Dendritic cell treated with granulocyte-macrophage colony-stimulating factor and Interleukin-4, amounts not matched to agents 40 ng/mL and 50 ng/mL, for 4 days (primary cell): ENCODE results near the gene SMYD4.
"Not testable (repeated sequence)": the region's sequence is repeated elsewhere in the genome, so short reads cannot be mapped to it uniquely, and the experiment has no call there.

Experiments
- H3K27ac Mint-ChIP-seq: one replicate; pipeline ENCODE4 v1.8.0; 2022; ENCODE audit warnings: mild to moderate bottlenecking, mixed read lengths
- H3K27me3 Mint-ChIP-seq: one replicate; pipeline ENCODE4 v1.8.0; 2022; ENCODE audit warnings: mild to moderate bottlenecking, mixed read lengths
- H3K36me3 Mint-ChIP-seq: one replicate; pipeline ENCODE4 v1.8.0; 2022; ENCODE audit warnings: low read depth, mixed read lengths
- H3K4me1 Mint-ChIP-seq: one replicate; pipeline ENCODE4 v1.8.0; 2022; ENCODE audit warnings: low read depth, mixed read lengths
- H3K4me3 Mint-ChIP-seq: one replicate; pipeline ENCODE4 v1.8.0; 2022; ENCODE audit warnings: mild to moderate bottlenecking, moderate library complexity, mixed read lengths
- H3K9me3 Mint-ChIP-seq: one replicate; pipeline ENCODE4 v1.8.0; 2022; ENCODE audit warnings: mixed read lengths
- intact Hi-C: fragments of 100-400 bp; cut with micrococcal nuclease; formaldehyde crosslinking; loops from one replicate; pipeline ENCODE4 v1.15.0; 2022

Gene SMYD4

DNA sequence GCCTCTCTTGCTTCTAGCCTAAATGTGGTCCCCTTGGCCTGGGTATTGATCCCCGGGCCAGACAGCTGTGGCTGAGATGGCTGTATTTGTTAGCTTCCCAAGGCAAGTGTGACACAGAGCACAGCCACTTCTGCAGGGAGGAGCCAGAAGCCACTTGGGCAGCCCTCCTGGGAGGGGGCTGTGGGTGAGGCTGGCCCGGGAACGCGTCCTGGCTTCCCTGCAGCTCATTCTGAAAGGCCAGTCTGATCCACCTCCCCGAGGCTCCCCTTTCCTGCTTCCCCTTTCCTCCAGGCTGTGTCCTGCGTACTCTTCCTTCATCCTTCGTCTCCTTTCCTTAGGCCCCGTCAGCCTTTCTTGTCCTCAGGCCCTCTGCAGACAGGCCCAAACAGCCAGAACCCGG is 79.1 kb downstream of the SMYD4 start:
- peak overlapping the region; percentile 9 for H3K4me3 Mint-ChIP-seq
- intact Hi-C loops = no loop called here
- peaks cover 70% of the 10 kb centered on the region for H3K4me1 Mint-ChIP-seq
- H3K36me3 Mint-ChIP-seq = peaks cover 36% of the 10 kb centered on the region
- peaks cover 2% of the 10 kb centered on the region for H3K27me3 Mint-ChIP-seq
- H3K27ac Mint-ChIP-seq = peak overlapping the region; percentile 98
- H3K9me3 Mint-ChIP-seq = no peaks in the 10 kb centered on the region

DNA sequence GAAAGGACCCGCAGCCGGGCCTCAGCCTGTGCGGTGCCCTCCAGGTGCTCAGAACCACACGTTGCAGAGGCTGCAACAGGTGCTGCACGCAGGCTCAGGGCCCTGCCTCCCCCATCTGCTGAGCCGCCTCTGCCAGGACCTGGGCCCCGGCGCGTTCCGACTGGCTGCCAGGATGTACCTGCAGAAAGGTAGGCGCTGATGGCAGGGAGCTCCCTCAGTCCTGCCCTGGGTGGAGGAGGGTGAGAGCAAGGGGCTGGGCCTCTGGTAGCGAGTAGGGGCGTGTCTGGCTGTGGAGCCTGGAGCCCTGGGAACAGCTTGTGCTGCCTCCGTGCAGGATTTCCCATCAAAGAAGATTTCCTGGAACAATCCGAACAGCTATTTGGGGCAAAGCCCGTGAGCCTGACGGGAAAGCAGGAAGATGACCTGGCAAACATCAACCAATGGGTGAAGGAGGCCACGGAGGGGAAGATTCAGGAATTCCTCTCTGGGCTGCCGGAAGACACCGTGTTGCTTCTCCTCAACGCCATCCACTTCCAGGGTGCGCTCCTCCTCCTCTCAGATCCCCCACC is 82.6 kb downstream of the SMYD4 start:
- H3K4me3 Mint-ChIP-seq = no peak overlapping the region
- H3K27me3 Mint-ChIP-seq = no peaks in the 10 kb centered on the region
- intact Hi-C loops = no loop called here
- no peaks in the 10 kb centered on the region for H3K9me3 Mint-ChIP-seq
- H3K27ac Mint-ChIP-seq = peak overlapping the region; percentile 46
- H3K4me1 Mint-ChIP-seq = peaks cover 48% of the 10 kb centered on the region
- peaks cover 54% of the 10 kb centered on the region for H3K36me3 Mint-ChIP-seq

DNA sequence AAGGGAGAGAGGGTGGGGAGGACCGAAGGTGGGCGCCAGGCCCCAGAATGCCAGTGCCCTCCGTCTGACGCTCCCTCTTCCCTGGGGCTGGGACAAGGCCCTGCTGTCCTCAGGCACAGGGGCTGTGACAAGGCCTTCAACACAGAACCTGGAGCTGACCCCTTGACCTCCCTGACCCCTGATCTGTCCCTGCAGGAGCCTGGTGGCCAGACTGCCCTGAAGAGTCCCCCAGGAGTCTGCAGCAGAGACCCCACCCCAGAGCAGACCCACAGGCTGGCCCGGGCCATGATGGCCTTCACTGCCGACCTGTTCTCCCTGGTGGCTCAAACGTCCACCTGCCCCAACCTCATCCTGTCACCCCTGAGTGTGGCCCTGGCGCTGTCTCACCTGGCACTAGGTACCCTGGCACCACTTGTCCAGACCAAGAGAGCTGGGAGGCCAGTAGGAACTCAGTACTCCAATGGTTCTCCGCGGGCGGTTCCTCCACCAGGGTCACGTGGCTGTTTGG is 84.1 kb downstream of the SMYD4 start:
- Mint-ChIP-seq H3K27me3 (no peaks in the 10 kb centered on the region), H3K4me3 (no peak overlapping the region), H3K27ac (no peak overlapping the region), H3K4me1 (peaks cover 40% of the 10 kb centered on the region), H3K9me3 (no peaks in the 10 kb centered on the region), H3K36me3 (peaks cover 60% of the 10 kb centered on the region)
- intact Hi-C loops = no loop called here

DNA sequence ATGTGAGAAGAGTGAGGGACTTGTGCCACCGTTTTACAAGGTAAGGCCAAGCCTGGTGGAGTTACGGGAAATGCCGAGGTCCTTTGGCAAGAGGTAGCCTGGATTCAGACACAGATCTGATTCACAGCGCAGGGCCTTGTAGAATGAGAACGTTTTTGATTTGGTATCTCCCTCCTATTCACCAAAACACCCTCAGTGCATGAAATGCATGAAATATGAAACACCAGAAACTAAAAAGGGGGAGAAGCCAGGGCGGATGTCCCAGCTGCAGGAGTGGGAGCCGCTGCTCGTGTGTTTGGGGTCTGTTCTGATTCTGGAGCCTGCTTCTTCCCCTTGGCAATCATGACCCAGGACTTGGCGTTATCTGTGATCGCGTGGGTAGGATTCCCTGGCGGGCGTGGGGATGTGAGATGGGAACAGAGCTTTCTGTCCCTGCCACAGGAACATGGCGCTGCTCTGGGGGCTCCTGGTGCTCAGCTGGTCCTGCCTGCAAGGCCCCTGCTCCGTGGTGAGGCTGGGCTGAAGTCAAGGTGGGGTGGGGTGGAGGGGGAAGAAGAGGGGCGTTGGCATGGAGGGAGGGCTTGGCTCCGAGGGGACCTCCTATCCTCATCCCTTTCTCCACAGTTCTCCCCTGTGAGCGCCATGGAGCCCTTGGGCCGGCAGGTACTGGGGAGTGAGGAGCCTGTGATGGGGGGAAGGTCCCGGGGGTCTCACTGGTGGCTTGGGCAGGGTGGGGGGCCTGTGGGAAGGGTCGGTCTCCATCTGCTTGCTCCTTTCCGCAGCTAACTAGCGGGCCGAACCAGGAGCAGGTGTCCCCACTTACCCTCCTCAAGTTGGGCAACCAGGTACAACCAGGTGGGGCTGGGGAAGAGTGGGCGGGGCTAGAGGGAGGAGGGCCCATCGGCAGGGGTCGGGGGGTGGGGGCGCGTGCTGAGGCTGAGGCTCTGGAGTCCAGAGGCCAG is 84.9 kb downstream of the SMYD4 start:
- intact Hi-C loops = no loop called here
- no peak overlapping the region for H3K4me3 Mint-ChIP-seq
- H3K27me3 Mint-ChIP-seq = no peaks in the 10 kb centered on the region
- H3K36me3 Mint-ChIP-seq = peaks cover 60% of the 10 kb centered on the region
- peaks cover 33% of the 10 kb centered on the region for H3K4me1 Mint-ChIP-seq
- H3K27ac Mint-ChIP-seq = no peak overlapping the region
- no peaks in the 10 kb centered on the region for H3K9me3 Mint-ChIP-seq

DNA sequence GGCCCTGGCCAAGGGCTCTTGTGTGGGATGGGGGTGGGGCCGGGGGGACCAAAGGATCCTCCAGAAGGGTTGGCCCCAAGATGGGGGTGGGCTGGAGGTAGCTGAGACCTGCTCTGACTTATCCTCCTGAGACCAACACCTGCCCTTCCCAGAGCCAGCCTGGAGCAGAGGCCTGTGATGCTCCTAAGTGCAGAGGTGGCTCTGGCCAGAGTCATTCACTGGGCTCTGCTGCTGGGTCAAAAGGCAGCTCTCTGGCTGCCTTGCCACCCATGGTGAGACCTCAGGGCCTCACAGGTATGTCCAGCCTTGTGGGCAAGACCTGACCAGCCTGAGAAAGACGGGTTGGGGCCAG is 86.6 kb downstream of the SMYD4 start:
- H3K4me3 Mint-ChIP-seq = no peak overlapping the region
- H3K9me3 Mint-ChIP-seq = no peaks in the 10 kb centered on the region
- peak overlapping the region; percentile 42 for H3K27ac Mint-ChIP-seq
- intact Hi-C loops = no loop called here
- H3K27me3 Mint-ChIP-seq = no peaks in the 10 kb centered on the region
- peaks cover 25% of the 10 kb centered on the region for H3K4me1 Mint-ChIP-seq
- H3K36me3 Mint-ChIP-seq = peaks cover 57% of the 10 kb centered on the region

DNA sequence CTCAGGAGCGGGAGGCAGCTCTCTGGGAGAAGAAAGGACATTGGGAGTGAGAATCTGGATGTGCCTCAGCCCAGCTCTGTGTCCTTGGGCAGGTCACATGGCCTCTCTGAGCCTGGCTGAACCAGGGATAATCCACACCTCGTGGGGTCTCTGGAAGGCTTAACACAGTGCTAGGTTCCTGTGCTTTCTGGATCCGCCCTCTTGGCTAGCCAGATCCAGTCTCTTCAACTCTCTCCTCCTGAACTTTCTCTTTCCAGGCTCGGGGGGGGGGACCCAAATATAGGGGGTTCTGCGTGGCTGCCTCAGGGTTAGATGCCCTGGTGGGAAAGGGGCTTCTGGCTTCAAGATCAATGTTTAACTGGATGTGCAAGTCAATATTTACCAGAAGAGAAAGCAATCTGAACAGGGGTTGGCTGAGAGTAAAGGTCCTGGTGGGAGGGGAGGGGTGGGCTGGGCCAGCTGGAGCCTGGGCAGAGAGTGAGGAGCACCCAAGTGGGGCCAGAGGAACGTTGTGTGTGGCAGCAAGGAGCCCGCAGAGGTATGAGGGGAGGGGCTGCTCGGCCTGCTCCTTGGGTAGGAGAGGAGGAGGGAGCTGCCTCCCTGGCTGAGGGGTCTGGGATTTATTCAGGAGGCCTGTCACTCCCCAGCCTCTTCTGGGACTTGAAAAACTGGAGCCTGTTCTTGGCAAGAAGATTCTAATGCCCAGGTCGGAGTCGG is 87.2 kb downstream of the SMYD4 start, which contains the start of gene SERPINF2:
TSS of gene SERPINF2 (plus strand) at position 501 of the 717 bp plus-strand sequence. CDS start 2,125 bp downstream, outside the sequence.
- intact Hi-C loops = no loop called here
- Mint-ChIP-seq H3K9me3 (no peaks in the 10 kb centered on the region), H3K36me3 (peaks cover 57% of the 10 kb centered on the region), H3K27me3 (no peaks in the 10 kb centered on the region), H3K4me1 (peaks cover 30% of the 10 kb centered on the region), H3K4me3 (no peak within 1 kb of the TSS), H3K27ac (peak within 1 kb of the TSS; percentile 42)

DNA sequence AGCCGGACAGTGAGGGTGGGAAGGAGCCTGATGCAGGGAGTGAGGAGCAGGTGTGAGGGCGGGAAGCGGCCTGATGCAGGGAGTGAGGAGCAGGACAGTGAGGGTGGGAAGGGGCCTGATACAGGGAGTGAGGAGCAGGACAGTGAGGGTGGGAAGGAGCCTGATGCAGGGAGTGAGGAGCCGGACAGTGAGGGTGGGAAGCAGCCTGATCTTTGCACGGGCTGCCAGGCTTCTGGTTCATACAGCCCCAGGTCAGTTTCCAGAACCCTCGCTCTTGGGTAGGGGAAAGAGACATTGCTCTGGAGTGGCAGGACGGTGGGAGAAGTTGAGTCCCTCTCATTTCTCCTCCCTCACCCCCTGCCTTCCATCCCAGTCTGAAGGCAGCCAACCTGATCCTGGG is 87.8 kb downstream of the SMYD4 start:
- peaks cover 57% of the 10 kb centered on the region for H3K36me3 Mint-ChIP-seq
- H3K27me3 Mint-ChIP-seq, H3K4me3 Mint-ChIP-seq, H3K9me3 Mint-ChIP-seq, intact Hi-C loops: not testable (repeated sequence)
- peaks cover 37% of the 10 kb centered on the region for H3K4me1 Mint-ChIP-seq
- peak overlapping the region; percentile 42 for H3K27ac Mint-ChIP-seq

DNA sequence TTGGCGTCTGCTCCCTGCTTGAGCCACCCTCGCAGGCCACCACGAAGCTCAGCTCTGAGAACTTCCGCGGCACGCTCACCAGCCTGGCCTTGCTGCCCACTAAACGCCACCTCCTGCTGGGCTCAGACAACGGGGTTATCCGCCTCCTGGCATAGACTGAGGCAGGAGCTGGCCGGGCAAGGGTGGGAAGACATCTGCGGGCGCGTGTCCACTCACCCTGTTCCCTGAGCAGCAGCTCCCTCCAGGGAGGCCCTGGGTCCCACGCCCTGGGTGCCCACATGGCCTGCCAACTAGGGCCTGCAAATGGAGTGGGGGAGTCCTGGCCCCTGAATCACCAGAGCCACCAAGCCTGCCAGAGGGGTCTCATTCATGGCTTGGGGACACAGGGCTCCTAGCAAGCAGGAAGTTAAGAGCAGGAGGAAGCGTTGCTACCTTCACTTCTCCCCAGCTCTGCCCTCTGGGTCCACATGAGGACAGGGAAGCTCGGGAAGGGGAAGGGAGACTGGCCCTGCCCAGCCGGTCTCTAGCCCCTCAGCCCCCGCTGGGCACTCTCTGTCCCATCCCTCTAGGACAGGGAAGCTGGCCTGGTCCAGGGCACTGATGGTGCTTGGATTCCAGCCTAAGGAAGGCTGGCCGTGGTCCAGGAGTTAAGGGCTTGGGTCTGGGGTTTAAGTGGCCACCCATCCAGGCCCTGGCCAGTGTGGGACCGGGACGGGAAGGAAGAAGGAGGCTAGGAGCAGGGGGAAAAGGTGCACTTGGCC is 92.0 kb downstream of the SMYD4 start:
- peaks cover 73% of the 10 kb centered on the region for H3K4me1 Mint-ChIP-seq
- H3K27me3 Mint-ChIP-seq = no peaks in the 10 kb centered on the region
- peak overlapping the region; percentile 92 for H3K27ac Mint-ChIP-seq
- H3K4me3 Mint-ChIP-seq = peak overlapping the region; percentile 51
- intact Hi-C loops = loop anchor here (5.0 kb wide), 1 partner anchor 45 kb away; no protein-coding TSS in a partner anchor
- H3K36me3 Mint-ChIP-seq = peaks cover 74% of the 10 kb centered on the region
- H3K9me3 Mint-ChIP-seq = no peaks in the 10 kb centered on the region

DNA sequence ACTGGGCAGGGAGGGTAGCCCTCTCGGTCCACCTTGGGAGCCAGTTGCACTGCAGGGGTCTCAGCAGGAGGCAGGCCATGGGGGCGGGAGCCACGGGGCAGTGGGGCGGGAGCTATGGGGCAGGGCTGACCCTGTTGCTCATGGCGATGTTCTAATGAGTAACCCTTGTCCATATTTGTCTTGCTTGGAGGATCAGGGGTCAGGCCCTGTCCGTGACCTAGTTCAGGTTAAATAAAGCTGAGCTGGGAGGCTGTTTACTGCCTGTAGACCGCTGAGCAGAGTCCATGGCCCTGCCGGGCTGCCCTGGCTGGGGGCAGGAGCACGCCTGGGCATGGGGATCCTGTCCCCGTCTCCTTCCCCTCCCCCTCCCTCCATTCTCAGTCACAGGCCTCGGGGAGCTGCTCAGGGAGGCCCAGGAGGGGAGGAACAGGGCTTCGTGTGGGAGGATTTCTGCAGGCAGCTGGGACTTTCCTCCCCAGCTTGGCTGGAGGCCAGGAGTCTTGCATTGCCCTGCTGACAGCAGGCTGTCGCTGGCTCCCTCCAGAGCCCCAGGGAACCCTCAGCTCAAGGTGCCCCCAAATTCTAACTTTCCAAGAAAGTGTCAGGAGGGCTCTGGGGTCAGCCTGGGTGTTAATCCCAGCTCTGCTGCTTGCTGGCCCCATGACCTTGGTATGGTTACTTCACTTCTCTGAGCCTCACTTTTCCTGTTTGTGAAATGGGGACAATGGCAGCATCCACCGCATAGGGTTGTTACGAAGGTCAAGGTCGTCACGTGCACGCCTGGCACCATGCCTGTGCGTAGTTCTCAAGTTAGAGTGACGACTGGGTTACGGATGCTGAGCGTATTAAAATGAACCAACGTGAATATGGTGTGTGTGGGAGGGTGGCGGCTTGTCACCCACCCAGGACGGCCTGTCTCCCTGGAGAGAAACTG is 93.1 kb downstream of the SMYD4 start:
- H3K27me3 Mint-ChIP-seq = no peaks in the 10 kb centered on the region
- H3K4me1 Mint-ChIP-seq = peaks cover 68% of the 10 kb centered on the region
- H3K27ac Mint-ChIP-seq = peak overlapping the region; percentile 92
- peaks cover 74% of the 10 kb centered on the region for H3K36me3 Mint-ChIP-seq
- intact Hi-C loops = loop anchor here (5.0 kb wide), 1 partner anchor 46 kb away; no protein-coding TSS in a partner anchor
- no peaks in the 10 kb centered on the region for H3K9me3 Mint-ChIP-seq
- peak overlapping the region; percentile 51 for H3K4me3 Mint-ChIP-seq

DNA sequence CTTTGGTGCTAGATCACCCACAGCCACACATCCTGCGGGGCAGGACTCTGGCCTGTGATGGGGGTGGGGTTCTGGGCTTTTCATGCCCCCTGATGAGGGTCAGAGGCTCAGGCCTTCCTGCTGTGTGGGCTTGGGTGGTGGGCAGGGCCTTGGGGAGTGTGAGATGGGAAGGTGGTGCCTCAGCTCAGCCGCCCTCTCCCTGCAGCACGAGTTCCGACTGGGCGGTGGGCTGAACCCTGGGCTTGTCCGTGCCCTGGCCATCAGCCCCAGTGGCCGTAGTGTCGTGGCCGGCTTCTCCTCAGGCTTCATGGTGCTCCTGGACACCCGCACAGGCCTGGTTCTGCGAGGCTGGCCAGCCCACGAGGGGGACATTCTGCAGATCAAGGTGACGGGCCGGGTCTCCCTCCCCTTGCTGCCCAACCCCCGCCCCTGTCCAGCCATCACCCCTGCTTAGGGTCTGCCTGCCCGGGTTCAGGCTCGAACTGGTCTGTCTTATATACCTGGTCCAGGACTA is 93.8 kb downstream of the SMYD4 start:
- Mint-ChIP-seq H3K4me3 (no peak overlapping the region), H3K27me3 (no peaks in the 10 kb centered on the region), H3K27ac (peak overlapping the region; percentile 92), H3K9me3 (no peaks in the 10 kb centered on the region), H3K4me1 (peaks cover 69% of the 10 kb centered on the region), H3K36me3 (peaks cover 80% of the 10 kb centered on the region)
- intact Hi-C loops = loop anchor here (5.0 kb wide), 1 partner anchor 46 kb away; no protein-coding TSS in a partner anchor

DNA sequence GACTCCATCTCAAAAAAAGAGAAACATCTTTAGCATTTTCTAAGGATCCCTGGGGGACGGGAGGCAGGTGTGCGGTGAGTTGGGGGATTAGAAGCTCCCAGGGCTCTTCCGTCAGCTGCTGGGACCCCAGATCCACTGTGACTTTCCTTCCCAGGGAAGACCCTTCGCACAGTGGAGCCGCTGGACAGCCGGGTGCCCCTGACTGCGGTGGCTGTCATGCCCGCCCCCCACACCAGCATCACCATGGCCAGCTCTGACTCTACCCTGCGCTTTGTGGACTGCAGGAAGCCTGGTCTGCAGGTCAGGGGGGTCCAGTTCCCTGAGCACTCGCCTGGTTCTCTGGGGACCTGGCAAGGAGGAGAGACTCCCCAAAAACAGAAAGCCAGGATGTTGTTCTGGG is 94.3 kb downstream of the SMYD4 start:
- intact Hi-C loops = loop anchor here (5.0 kb wide), 1 partner anchor 47 kb away; no protein-coding TSS in a partner anchor
- Mint-ChIP-seq H3K27ac (peak overlapping the region; percentile 92), H3K36me3 (peaks cover 85% of the 10 kb centered on the region), H3K9me3 (no peaks in the 10 kb centered on the region), H3K27me3 (no peaks in the 10 kb centered on the region), H3K4me3 (no peak overlapping the region), H3K4me1 (peaks cover 74% of the 10 kb centered on the region)

DNA sequence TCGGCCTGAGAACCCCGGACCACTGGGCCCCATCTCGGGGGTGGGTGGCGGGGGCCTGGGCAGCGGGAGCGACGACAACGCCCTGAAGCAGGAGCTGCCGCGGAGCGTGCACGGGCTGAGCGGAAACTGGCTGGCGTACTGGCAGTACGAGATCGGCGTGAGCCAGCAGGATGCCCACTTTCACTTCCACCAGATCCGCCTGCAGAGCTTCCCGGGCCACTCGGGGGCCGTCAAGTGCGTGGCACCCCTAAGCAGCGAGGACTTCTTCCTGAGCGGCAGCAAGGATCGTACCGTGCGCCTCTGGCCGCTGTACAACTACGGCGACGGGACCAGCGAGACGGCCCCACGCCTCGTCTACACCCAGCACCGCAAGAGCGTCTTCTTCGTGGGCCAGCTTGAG is 95.9 kb downstream of the SMYD4 start:
- Mint-ChIP-seq H3K27ac (peak overlapping the region; percentile 51), H3K4me3 (no peak overlapping the region), H3K27me3 (no peaks in the 10 kb centered on the region), H3K9me3 (no peaks in the 10 kb centered on the region), H3K4me1 (peaks cover 90% of the 10 kb centered on the region), H3K36me3 (peaks cover 100% of the 10 kb centered on the region)
- intact Hi-C loops = no loop called here
